ENCODE results near the gene LDAH. TPM values are rescaled to one million over a fixed set of nuclear protein-coding genes. Genes with fewer than 3 reads are reported as not detected.

The LDAH gene
- total RNA-seq, 1 donor, result 17.4 TPM

DNA sequence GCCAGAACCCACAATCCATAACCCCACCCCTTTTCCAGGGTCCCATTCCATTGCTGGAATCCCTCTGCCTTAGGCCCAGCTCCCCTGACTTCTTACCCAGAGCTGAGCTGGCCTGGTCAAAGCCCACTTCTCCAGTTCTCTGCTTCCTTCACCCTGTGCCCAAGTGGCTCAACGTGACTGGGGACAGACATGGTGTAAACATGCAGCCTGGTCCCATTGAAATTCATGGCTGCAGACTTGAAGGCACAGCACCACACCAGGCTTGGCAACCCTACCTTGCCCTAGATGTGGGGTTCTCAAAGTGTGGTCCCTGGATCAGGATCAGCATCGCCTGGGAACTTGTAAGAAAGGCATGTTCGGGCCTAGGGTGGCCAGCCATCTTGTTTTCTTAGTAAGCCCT is 175.7 kb downstream of the LDAH start:
- no peak overlapping the region for H3K4me3 ChIP-seq (ENCODE audit: insufficient read depth, low read length)
- H2AFZ ChIP-seq (ENCODE audit: low read length), result no peak overlapping the region
- H3K9me3 ChIP-seq (ENCODE audit: low read depth, low read length), result no peaks in the 10 kb centered on the region
- no peaks in the 10 kb centered on the region for H3K27me3 ChIP-seq (ENCODE audit: insufficient read depth, low read length)
- no peak for DNase-seq (ENCODE audit: insufficient read length, low spot score, missing footprints)
- peaks cover 56% of the 10 kb centered on the region for H3K79me2 ChIP-seq (ENCODE audit: insufficient read depth, low read length)
- H3K36me3 ChIP-seq (ENCODE audit: insufficient read depth, low read length), result peaks cover 16% of the 10 kb centered on the region
- TF ChIP-seq, protein P1, sequence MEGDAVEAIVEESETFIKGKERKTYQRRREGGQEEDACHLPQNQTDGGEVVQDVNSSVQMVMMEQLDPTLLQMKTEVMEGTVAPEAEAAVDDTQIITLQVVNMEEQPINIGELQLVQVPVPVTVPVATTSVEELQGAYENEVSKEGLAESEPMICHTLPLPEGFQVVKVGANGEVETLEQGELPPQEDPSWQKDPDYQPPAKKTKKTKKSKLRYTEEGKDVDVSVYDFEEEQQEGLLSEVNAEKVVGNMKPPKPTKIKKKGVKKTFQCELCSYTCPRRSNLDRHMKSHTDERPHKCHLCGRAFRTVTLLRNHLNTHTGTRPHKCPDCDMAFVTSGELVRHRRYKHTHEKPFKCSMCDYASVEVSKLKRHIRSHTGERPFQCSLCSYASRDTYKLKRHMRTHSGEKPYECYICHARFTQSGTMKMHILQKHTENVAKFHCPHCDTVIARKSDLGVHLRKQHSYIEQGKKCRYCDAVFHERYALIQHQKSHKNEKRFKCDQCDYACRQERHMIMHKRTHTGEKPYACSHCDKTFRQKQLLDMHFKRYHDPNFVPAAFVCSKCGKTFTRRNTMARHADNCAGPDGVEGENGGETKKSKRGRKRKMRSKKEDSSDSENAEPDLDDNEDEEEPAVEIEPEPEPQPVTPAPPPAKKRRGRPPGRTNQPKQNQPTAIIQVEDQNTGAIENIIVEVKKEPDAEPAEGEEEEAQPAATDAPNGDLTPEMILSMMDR (IDR thresholded peaks at IDR 0.05; ENCODE audit: extremely low read depth, low read depth, low read length), result no peak
- no peak overlapping the region for H3K27ac ChIP-seq (ENCODE audit: low read depth, low read length)
- peaks cover 29% of the 10 kb centered on the region for H4K20me1 ChIP-seq (ENCODE audit: insufficient read depth, low read length)
- peaks cover 15% of the 10 kb centered on the region for H3K4me1 ChIP-seq (ENCODE audit: insufficient read depth, low read length)
- no peak overlapping the region for H3K4me2 ChIP-seq (ENCODE audit: insufficient read depth, low read length)

DNA sequence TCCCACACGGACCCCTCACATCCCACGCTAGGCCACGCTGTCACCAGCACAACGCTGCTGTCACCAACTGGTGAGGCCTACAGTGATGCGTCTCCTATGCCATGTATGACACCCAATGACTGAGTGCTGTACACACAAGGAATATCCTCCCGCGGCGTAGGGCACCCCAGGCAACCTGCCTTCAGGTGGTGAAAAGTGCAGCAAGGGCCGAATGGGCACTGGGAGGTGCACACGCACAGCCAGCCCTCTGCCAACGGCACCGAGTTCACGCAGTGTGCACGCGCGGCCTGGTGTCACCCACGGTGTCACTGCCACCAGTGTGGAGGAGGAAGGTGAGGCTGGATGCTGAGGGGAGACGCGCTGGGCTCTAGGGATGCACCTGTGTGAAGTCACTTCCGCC is 176.5 kb downstream of the LDAH start:
- no peak overlapping the region for H3K27ac ChIP-seq (ENCODE audit: low read depth, low read length)
- H3K27me3 ChIP-seq (ENCODE audit: insufficient read depth, low read length), result no peaks in the 10 kb centered on the region
- peaks cover 16% of the 10 kb centered on the region for H3K36me3 ChIP-seq (ENCODE audit: insufficient read depth, low read length)
- no peak overlapping the region for H3K4me3 ChIP-seq (ENCODE audit: insufficient read depth, low read length)
- TF ChIP-seq, protein P1 (IDR thresholded peaks at IDR 0.05; ENCODE audit: extremely low read depth, low read depth, low read length), result no peak
- peaks cover 15% of the 10 kb centered on the region for H3K4me1 ChIP-seq (ENCODE audit: insufficient read depth, low read length)
- DNase-seq (ENCODE audit: insufficient read length, low spot score, missing footprints), result no peak
- H3K79me2 ChIP-seq (ENCODE audit: insufficient read depth, low read length), result peaks cover 59% of the 10 kb centered on the region
- H3K4me2 ChIP-seq (ENCODE audit: insufficient read depth, low read length), result no peak overlapping the region
- peaks cover 34% of the 10 kb centered on the region for H4K20me1 ChIP-seq (ENCODE audit: insufficient read depth, low read length)
- no peak overlapping the region for H2AFZ ChIP-seq (ENCODE audit: low read length)
- H3K9me3 ChIP-seq (ENCODE audit: low read depth, low read length), result no peaks in the 10 kb centered on the region

DNA sequence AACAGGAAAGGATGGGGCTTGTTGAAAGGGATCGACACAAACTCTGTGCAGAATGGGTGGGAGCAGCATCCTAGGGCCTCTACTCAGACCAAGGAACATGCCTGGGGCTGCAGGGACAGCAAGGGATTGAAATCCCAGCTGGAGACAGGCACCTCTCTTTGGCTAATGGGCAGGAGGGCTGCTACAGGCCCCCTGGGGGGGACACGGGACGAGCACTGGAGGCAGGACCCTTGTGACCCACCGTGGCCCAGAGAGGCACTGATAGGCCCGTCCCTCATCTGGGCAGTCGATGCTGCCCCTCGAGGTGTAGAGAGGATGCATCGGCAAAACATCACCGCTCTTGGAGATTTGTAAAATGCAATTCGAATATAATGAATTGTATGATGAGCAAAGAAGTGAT is 177.1 kb downstream of the LDAH start:
- Histone ChIP-seq H3K9me3 (ENCODE audit: low read depth, low read length) (no peaks in the 10 kb centered on the region), H3K4me3 (ENCODE audit: insufficient read depth, low read length) (no peak overlapping the region), H3K79me2 (ENCODE audit: insufficient read depth, low read length) (peaks cover 62% of the 10 kb centered on the region), H3K27ac (ENCODE audit: low read depth, low read length) (no peak overlapping the region), H2AFZ (ENCODE audit: low read length) (no peak overlapping the region), H3K4me2 (ENCODE audit: insufficient read depth, low read length) (no peak overlapping the region), H3K4me1 (ENCODE audit: insufficient read depth, low read length) (peaks cover 19% of the 10 kb centered on the region), H3K27me3 (ENCODE audit: insufficient read depth, low read length) (no peaks in the 10 kb centered on the region), H4K20me1 (ENCODE audit: insufficient read depth, low read length) (peaks cover 40% of the 10 kb centered on the region), H3K36me3 (ENCODE audit: insufficient read depth, low read length) (peaks cover 16% of the 10 kb centered on the region)
- DNase-seq (ENCODE audit: insufficient read length, low spot score, missing footprints), result no peak
- TF ChIP-seq, protein P1 (IDR thresholded peaks at IDR 0.05; ENCODE audit: extremely low read depth, low read depth, low read length), result no peak

DNA sequence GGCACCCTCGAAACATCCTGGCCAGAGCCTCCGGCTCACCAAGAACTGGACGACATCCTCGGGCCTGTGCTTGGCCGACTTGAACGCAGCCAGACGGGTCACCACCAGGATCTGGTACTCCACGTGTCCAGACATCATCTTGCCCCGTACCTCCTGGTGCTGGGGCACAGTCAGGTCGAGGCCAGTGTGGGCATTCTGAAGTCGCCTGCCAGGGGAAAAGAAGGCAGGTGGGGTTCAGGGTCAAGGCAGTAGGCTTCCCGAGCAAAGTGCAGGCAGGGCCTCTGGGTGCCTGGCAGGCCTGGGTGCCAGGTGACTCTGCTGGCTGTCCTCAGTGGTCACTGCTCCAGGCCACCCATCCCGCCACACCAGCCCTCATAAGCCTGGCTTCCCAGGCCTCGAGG is 177.6 kb downstream of the LDAH start:
- no peak overlapping the region for H2AFZ ChIP-seq (ENCODE audit: low read length)
- no peak overlapping the region for H3K4me3 ChIP-seq (ENCODE audit: insufficient read depth, low read length)
- peaks cover 20% of the 10 kb centered on the region for H3K36me3 ChIP-seq (ENCODE audit: insufficient read depth, low read length)
- DNase-seq (ENCODE audit: insufficient read length, low spot score, missing footprints), result no peak
- H4K20me1 ChIP-seq (ENCODE audit: insufficient read depth, low read length), result peaks cover 42% of the 10 kb centered on the region
- peaks cover 17% of the 10 kb centered on the region for H3K4me1 ChIP-seq (ENCODE audit: insufficient read depth, low read length)
- TF ChIP-seq, protein P1 (IDR thresholded peaks at IDR 0.05; ENCODE audit: extremely low read depth, low read depth, low read length), result no peak
- no peak overlapping the region for H3K27ac ChIP-seq (ENCODE audit: low read depth, low read length)
- no peak overlapping the region for H3K4me2 ChIP-seq (ENCODE audit: insufficient read depth, low read length)
- H3K79me2 ChIP-seq (ENCODE audit: insufficient read depth, low read length), result peaks cover 61% of the 10 kb centered on the region
- H3K27me3 ChIP-seq (ENCODE audit: insufficient read depth, low read length), result no peaks in the 10 kb centered on the region
- no peaks in the 10 kb centered on the region for H3K9me3 ChIP-seq (ENCODE audit: low read depth, low read length)
